Sigmoid colon (tissue), 4 donors: Measurements from ENCODE around the gene ALDH3B1.

Source experiments
- CTCF ChIP-seq, 4 experiments: fragments of 450-650 bp in 3 of 4; fragments of 200-600 bp in 1 of 4; IDR thresholded peaks; one replicate each; pipeline ENCODE4 v1.5.1; 2016 to 2019; ENCODE audit warnings: antibody characterized with exemption in 4 of 4, mild to moderate bottlenecking in 3 of 4, moderate library complexity in 2 of 4
- EP300 ChIP-seq, 4 donors: sonication (generic); formaldehyde crosslinking; IDR thresholded peaks; one replicate each; pipeline ENCODE4 v1.6.1; 2017; ENCODE audit warnings: antibody characterized with exemption in 4 of 4
- POLR2A ChIP-seq, 2 donors: fragments of 450-650 bp; IDR thresholded peaks; one replicate each; pipeline ENCODE4 v1.6.1; 2016; ENCODE audit warnings: antibody characterized with exemption in 2 of 2, mild to moderate bottlenecking in 2 of 2, moderate library complexity in 2 of 2

GRCh38 chr11:68050371-68050841 is 40.3 kb downstream of the ALDH3B1 start:
- no peak for TF ChIP-seq CTCF (IDR thresholded peaks at IDR 0.05)
- no peak for TF ChIP-seq POLR2A (IDR thresholded peaks at IDR 0.05)
- no peak for TF ChIP-seq EP300 (IDR thresholded peaks at IDR 0.05)
